ENCODE measurements around the gene TBPL1. TPM values are rescaled to one million over a fixed set of nuclear protein-coding genes. Genes with fewer than 3 reads are reported as not detected.

The TBPL1 gene
- total and polyA plus RNA-seq, 2 of the 8 experiments (the other 6 are each of a cell fraction or from before 2014, with no cell fraction given): 32.5 to 67.0 TPM

- no peak for TF ChIP-seq RXRA (IDR thresholded peaks at IDR 0.05; ENCODE audit: insufficient read depth, low read depth, low read length)
- TF ChIP-seq E2F6 (IDR thresholded peaks at IDR 0.05): no peak
- TF ChIP-seq POLR2A (IDR thresholded peaks at IDR 0.05; ENCODE audit: control extremely low read depth in 1 of 2, low read depth in 2 of 2, low read length in 2 of 2): no peak
- no peak for TF ChIP-seq CHD2 (IDR thresholded peaks at IDR 0.05; ENCODE audit: low read length)
Observed at GRCh38 chr6:134022650-134023049, 69.6 kb downstream of the TBPL1 start (continued).
